DMS53 treated with DMSO at 0.1 percent for 48 hours (cell line): Measurements from ENCODE around the gene NOTCH3.

Experiments
- DNase-seq: peaks from one replicate; lab custom pipeline; 2025; ENCODE audit not compliant: unreplicated experiment; lab: John Stamatoyannopoulos, UW

Gene NOTCH3

DNA sequence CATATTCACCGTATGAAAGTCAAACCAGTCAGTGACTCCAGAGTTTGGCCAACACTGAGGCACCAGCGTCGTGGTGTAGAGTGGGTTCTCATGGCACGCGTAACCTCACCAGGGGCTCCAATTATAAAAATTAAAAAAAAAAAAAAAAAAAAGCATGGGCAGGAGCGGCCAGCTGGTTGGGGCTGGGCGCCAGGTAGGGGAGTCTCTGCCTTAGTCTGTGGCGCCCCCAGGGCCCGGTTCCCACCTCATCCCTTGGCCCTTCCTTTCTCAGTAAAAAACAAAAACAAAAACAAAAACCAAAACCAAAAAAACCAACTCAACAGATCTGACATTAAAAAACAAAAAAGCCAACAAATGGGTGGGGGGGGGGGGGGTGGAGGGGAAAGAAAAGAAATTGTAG is 36.1 kb upstream of the NOTCH3 start:
- DNase-seq, result no peak

DNA sequence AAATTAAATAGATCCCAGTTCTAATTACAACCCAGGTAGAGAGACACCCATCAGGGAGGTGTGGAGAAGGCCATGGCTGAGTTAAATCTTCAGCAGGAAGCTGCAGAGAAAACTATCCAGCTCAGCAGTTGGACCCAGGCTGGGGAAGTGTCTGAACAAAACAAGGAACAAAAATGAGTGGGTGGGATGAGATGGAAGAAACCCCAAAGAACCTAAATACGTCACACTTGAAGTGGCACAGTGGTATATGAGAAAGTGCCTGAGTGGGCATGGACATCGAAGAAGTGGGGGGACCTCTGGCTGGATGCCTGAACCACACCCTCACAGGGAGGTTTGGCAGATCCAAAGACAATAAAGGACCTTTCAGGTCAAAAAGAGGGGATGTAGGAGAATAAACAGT is 35.0 kb upstream of the NOTCH3 start:
- no peak for DNase-seq

GRCh38 chr19:15234431-15235130 is 33.8 kb upstream of the NOTCH3 start:
- DNase-seq, result no peak

GRCh38 chr19:15231271-15231670 is 30.5 kb upstream of the NOTCH3 start:
- DNase-seq, result no peak

- no peak for DNase-seq
These were observed 26.5 kb upstream of the NOTCH3 start for GRCh38 chr19:15227261-15227660.

- no peak for DNase-seq
These were observed 25.0 kb upstream of the NOTCH3 start for GRCh38 chr19:15225760-15226159.

- DNase-seq, result no peak
These were observed 23.0 kb upstream of the NOTCH3 start for GRCh38 chr19:15223649-15224361.

DNA sequence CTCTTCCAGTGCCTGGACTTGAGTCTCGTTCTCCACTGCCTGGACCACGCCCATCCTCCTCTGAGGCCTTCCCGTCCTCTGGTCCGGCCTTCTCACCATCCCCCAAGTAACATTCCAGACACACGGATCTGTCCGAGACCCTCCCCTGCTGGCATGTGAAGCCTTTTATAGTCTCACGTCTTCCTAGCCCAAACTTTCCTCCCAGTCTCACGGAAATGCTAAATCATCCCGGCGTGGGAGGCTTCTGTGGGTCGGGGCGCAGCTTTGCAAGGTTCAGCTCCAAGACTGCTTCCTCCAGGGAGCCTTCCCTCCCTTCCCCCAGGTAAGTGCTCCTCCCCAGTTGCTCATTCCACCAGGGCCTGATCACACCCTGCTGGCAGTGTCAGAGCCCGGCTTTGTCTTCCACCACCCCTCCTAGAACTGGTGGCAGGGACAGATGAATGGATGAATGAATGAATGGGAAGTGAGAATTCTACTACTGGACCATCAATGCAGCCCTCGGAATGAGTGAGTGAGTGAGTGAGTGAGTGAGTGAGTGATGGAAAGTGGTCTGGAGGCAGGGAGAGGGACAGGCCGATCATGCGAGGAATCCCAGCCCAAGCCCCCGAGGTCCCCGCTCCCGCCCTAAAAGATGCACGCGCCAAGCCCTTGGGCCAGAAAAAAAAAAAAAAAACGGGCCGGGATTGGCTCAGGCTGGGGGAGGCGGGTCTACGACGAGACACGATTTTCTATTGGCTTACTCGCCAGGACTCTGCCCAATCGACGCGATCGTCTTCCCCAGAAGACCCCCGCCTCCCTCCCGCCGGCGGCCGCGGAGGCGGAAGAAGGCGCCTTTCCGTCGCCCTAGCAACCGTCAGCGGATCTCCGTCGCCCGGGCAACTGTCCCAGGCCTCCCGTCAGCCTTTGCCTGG is 22.2 kb upstream of the NOTCH3 start:
- peak; percentile 73 for DNase-seq

DNA sequence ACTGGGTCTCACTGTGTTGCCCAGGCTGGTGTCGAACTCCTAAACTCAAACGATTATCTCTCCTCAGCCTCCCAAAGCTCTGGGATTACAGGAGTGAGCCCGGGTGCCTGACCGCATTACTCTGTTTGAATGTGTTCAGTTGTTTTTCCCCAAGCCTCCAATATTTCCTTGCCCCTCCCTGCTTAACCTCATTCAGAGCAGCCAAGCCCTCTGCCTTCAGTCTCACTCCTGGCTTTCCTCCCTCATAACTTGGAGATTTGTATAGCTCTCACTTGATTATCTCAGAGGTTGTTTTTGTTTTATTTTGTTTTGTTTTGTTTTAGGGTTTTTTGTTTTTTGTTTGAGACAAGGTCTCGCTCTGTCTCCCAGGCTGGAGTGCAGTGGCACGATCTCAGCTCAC is 20.0 kb upstream of the NOTCH3 start:
- no peak for DNase-seq

- DNase-seq, result no peak
These were observed 17.7 kb upstream of the NOTCH3 start for GRCh38 chr19:15218501-15218900.

GRCh38 chr19:15216363-15216762 is 15.6 kb upstream of the NOTCH3 start:
- no peak for DNase-seq

- no peak for DNase-seq
These were observed 13.1 kb upstream of the NOTCH3 start for GRCh38 chr19:15213715-15214381.

DNA sequence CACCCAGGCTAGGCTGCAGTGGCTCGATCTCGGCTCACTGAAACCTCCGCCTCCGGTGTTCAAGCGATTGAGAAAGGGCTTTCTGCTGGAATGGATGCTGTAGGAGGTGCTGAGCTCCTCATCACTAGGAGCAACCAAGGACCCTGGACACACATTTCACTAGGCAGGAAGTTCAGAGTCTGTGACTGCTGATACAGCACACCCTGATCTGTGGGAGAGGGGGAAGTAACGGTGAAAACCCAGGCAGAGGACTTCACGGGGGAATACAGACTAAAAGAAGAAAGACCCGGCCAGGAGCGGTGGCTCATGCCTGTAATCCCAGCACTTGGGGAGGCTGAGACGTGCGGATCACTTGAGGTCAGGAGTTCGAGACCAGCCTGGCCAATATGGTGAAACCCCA is 11.9 kb upstream of the NOTCH3 start:
- no peak for DNase-seq

DNA sequence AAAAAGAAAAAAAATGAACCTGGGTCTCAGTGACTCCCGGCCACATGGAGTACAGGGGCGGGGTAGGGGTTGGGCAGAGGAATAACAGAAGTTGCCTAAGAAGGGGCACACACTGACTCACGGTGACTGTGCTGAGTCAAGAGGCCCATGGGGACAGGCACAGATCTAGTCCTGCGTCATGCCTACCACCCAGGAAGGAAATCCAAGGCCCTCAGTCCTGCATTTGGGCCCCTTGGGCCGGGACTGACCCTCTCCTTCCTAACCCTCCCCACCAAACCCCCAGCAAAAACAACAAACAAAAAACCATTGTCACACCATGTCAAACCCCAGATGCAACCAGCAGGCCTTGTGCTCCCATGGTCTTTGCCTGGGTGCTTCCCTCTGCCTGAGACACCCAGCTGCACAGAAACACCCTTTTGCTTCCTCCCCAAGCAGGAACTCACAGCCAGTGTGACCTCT is 9.6 kb upstream of the NOTCH3 start:
- DNase-seq, result no peak

DNA sequence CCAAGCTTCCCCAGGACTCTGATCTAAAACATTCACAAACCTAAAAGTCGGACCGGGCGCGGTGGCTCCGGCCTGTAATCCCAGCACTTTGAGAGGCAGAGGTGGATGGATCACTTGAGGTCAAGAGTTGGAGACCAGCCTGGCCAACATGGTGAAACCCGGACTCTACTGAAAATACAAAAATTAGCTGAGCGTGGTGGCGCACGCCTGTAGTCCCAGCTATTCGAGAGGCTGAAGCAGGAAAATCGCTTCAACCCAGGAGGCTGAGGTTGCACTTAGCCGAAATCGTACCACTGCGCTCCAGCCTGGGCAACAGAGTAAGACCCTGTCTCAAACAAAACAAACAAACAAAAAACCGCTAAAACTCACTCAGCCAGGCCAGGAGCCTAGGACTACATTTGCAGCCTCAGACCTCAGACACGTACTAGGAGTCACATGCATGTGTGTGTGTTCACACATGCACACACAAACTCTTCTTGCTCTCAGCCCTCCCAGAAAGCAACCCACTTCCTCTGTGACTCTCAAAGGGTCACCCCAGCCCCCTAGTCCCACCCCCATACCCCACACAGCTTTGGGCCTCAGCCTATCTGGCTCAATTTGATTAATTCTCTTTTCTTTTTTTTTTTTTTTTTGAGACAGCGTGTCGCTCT is 704 bp upstream of the NOTCH3 start:
- DNase-seq, result no peak

DNA sequence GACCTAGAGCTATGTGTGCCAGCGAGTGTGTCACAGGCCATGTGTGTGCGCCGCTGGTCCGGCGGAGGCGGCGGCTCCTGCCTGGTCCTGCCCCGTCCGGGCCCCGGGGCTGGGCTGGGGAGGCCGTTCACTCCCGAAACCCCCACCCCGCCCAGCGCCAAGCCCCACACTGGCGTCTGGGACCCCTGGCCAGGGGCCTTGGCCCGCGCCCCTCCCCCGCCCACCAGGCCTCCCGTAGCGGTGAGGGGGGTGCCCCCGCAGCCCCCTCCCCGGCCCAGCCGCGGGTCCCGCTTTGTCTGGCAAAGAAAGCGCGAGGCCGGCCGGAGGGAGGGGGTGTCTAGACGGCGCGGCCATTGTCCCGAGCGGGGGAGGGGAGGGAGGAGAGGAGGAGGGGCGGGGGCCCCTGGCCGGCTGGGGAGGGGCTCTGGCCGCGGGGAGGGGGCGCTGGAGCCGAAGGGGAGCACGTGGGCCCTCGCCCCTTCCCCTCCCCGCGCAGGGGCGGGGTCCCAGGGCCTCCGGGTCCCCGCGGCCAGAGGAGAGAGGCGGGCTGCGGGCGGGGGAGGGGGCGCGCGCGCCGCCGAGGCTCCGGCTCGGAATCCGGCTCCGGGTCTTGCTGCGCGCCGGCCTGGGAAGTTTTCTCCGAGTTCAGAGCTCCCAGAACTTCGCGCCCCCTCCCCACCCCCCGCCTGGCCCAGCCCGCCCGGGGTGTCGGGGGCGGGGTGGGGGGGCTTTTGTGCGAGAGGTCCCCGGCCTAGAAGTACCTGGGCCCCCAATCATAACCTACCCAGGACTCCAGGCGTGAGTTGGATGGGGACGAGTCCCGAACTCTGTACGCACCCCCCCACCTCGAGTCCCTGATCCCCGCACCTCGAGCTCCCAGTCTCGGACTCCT is 888 bp downstream of the NOTCH3 start:
- no peak for DNase-seq

DNA sequence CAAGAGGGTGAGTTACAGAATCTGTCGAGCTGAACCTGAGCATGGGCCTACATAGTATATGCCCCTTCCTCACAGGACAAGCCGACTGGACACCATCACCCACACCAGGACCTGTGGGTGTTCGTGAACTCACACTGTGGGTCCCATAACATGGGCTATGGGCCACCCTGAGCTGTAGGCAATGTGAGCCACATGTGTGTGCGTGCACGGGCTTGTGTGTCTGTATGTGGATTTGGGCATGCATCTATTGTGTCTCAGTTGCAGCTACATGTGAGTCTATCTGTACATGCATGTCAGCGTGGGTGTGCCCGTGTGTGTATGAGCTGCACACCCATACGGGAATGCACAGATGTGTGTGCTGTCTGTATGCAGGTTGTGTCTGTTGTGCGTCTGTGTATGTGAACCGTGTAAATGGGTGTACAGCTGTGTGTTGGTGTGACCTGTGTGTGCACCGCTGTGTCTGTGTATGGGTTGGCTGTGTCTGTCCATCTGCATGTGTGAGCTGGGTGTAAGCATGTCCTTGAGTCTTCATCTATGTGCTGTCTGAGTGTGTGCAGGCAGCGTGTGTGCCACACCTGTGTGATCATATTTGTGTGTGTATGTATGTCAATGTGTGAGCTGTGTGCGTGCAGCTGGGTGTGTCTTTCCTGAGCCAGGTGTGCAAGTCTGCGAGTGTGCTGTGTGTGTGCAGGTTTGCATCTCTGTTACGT is 1.7 kb downstream of the NOTCH3 start:
- no peak for DNase-seq

GRCh38 chr19:15197942-15198341 is 2.9 kb downstream of the NOTCH3 start:
- no peak for DNase-seq
